Neuron (in vitro differentiated cells): Measurements from ENCODE around the gene ALPL.

Experiments
- H2AFZ ChIP-seq: one replicate; pipeline ENCODE4 v1.6.1; 2013; ENCODE audit warnings: low read depth, mild to moderate bottlenecking, inconsistent platforms, low read length, moderate library complexity
- H3K27me3 ChIP-seq: one replicate; pipeline ENCODE4 v1.6.1; 2013; ENCODE audit warnings: low read length; ENCODE audit not compliant: insufficient read depth
- H3K36me3 ChIP-seq: one replicate; pipeline ENCODE4 v1.6.1; 2013; ENCODE audit warnings: low read length; ENCODE audit not compliant: insufficient read depth
- H3K4me1 ChIP-seq: one replicate; pipeline ENCODE4 v1.6.1; 2013; ENCODE audit warnings: low read length; ENCODE audit not compliant: insufficient read depth
- H3K4me3 ChIP-seq: 2 replicates; pipeline ENCODE4 v1.5.1; 2013; ENCODE audit warnings: mild to moderate bottlenecking, low read length, moderate library complexity
- H3K9me3 ChIP-seq: one replicate; pipeline ENCODE4 v1.6.1; 2013; ENCODE audit warnings: low read length

Gene ALPL

DNA sequence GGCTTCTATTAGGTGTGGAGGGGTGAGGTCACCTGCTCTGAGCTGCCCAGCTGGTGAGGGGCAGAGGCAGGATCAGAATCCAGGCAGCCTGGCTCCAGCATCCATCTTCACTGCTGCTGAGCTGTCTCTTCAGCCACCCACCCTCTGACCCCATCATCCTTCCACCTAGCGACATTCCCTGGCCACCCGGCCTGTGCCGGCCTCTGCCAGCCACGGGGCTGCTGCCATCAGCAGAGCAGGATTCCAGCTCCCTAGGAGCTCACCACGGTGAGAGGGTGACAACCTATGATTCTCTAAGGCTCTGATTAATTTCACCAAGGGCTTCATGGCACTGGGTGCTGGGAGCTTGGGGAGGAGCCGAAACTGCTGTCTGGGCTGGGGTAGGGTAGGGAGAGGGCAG is 32.1 kb downstream of the ALPL start:
- Histone ChIP-seq H3K36me3 (no peaks in the 10 kb centered on the region), H3K4me3 (no peak overlapping the region), H3K27me3 (no peaks in the 10 kb centered on the region), H3K9me3 (no peaks in the 10 kb centered on the region), H3K4me1 (no peaks in the 10 kb centered on the region), H2AFZ (no peak overlapping the region)

DNA sequence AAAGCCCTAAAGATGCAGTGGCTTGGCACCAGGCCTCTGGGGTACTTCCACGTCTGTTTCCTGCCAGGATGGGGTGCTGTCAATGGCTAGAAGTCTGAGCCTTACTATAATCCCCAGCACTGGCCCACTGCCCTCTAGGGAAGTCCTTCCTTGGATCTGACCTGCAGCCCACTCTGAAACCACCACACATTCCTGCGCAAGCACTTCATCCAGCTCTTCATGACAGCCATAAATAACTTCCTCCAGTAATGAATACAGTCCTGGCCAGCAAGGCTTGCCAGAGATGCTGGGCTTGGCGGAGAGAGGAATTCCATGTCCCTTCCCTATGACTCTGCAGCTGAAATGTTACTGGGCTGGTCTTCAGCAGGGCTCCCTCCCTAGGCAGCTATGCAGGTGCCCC is 32.6 kb downstream of the ALPL start:
- Histone ChIP-seq H3K27me3 (no peaks in the 10 kb centered on the region), H3K36me3 (no peaks in the 10 kb centered on the region), H3K9me3 (no peaks in the 10 kb centered on the region), H3K4me1 (no peaks in the 10 kb centered on the region), H3K4me3 (no peak overlapping the region), H2AFZ (no peak overlapping the region)

- Histone ChIP-seq H3K9me3 (no peaks in the 10 kb centered on the region), H2AFZ (no peak overlapping the region), H3K27me3 (no peaks in the 10 kb centered on the region), H3K4me1 (no peaks in the 10 kb centered on the region), H3K36me3 (no peaks in the 10 kb centered on the region), H3K4me3 (no peak overlapping the region)
Measured at GRCh38 chr1:21543598-21543997, 34.4 kb downstream of the ALPL start.

- Histone ChIP-seq H3K4me3 (no peak overlapping the region), H2AFZ (no peak overlapping the region), H3K36me3 (no peaks in the 10 kb centered on the region), H3K9me3 (no peaks in the 10 kb centered on the region), H3K4me1 (no peaks in the 10 kb centered on the region), H3K27me3 (no peaks in the 10 kb centered on the region)
Measured at GRCh38 chr1:21544095-21544494, 34.9 kb downstream of the ALPL start.

DNA sequence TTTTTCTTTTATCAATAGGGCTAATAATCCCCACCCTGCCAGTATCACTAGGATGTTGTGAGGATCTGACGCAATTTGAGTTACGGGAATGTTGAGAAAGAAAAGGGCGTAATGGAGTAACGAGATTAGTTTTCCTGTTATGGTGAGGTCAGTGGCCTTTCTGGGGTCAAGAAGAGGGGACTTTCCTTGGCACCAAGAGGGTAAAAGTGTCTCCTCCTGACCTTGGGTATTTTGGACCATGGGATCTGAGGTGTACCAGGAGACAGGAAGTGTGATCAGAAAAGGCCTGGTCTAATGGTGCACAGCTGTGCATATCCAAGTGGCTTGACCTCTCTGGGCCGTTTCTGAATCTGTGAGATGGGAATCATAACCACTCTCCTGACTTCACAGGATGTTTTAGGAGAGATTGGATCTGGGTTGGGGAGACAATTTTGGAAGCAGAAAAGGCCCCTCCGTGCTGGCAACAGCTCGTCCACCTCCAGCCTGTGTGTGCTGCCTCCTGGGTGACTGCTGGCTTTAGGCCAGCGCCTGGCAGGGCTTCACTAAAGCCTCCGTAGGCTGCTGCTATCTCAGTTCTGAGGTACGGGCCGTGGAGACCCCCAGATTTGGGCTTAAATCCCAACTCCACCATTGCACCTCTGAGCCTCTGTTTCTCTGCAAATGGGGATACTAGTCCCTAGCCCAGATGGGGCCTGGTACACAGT is 37.1 kb downstream of the ALPL start:
- Histone ChIP-seq H3K9me3 (no peaks in the 10 kb centered on the region), H3K27me3 (no peaks in the 10 kb centered on the region), H3K4me1 (no peaks in the 10 kb centered on the region), H2AFZ (no peak overlapping the region), H3K4me3 (no peak overlapping the region), H3K36me3 (no peaks in the 10 kb centered on the region)

DNA sequence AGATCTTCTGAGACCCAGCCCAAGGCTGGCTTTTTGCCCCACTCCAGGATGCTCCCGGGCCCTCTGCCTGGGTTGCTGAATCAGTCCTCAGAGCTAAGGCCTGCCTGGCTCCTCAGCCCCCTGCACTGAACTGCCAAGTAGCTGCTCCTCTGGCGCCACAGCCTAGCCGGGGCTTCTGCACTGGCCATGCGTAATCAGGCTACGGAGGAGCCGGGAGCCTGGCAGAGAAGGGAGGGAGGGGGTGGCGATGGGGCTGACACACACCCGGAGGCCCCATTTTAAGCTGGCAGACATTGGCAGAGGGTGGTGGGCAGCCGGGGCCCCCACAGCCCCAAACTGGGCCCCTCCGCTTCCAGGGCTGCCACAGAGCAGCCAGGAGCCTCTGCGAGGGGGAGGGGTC is 38.7 kb downstream of the ALPL start:
- H3K9me3 ChIP-seq, result no peaks in the 10 kb centered on the region
- no peaks in the 10 kb centered on the region for H3K4me1 ChIP-seq
- H3K4me3 ChIP-seq, result no peak overlapping the region
- no peaks in the 10 kb centered on the region for H3K27me3 ChIP-seq
- no peak overlapping the region for H2AFZ ChIP-seq
- H3K36me3 ChIP-seq, result no peaks in the 10 kb centered on the region

GRCh38 chr1:21550097-21550496 is 40.9 kb downstream of the ALPL start:
- no peaks in the 10 kb centered on the region for H3K36me3 ChIP-seq
- H2AFZ ChIP-seq, result no peak overlapping the region
- no peaks in the 10 kb centered on the region for H3K27me3 ChIP-seq
- no peaks in the 10 kb centered on the region for H3K9me3 ChIP-seq
- no peak overlapping the region for H3K4me3 ChIP-seq
- no peaks in the 10 kb centered on the region for H3K4me1 ChIP-seq

DNA sequence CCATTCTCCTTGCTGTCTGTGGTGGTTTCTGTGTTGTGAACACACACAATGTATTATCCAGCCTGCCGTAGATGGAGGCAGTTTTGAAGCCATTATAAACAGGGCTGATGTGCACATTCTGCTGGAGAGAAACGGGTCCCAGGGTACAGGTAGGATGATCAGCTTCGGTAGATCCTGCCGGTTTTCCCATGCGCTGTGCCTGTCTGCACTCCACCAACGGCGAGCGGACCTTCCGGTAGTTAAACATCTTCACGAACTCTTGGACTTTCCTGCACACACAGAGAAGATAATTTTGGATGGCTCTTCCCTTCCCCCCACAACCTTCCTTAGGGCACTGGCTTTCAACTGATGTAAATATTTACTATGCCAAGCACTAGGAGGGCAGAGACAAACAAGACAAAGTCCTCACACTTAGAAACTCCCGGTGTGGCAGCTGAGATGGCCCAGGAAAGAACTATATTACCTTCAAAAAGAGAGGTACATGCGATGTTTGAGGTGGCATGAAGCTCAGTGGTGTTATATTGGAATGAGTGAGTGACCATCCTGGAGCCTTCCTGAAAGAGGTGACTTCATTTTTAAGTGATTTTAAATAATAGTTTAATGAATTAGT is 41.7 kb downstream of the ALPL start:
- Histone ChIP-seq H3K27me3 (no peaks in the 10 kb centered on the region), H3K4me3 (no peak overlapping the region), H2AFZ (no peak overlapping the region), H3K9me3 (no peaks in the 10 kb centered on the region), H3K4me1 (no peaks in the 10 kb centered on the region), H3K36me3 (no peaks in the 10 kb centered on the region)

- H3K4me3 ChIP-seq, result no peak overlapping the region
- H2AFZ ChIP-seq, result no peak overlapping the region
- H3K36me3 ChIP-seq, result no peaks in the 10 kb centered on the region
- no peaks in the 10 kb centered on the region for H3K4me1 ChIP-seq
- H3K27me3 ChIP-seq, result no peaks in the 10 kb centered on the region
- H3K9me3 ChIP-seq, result no peaks in the 10 kb centered on the region
Measured at GRCh38 chr1:21552715-21553114, 43.5 kb downstream of the ALPL start.

- no peaks in the 10 kb centered on the region for H3K9me3 ChIP-seq
- H3K36me3 ChIP-seq, result no peaks in the 10 kb centered on the region
- no peaks in the 10 kb centered on the region for H3K4me1 ChIP-seq
- no peak overlapping the region for H2AFZ ChIP-seq
- H3K27me3 ChIP-seq, result no peaks in the 10 kb centered on the region
- no peak overlapping the region for H3K4me3 ChIP-seq
Measured at GRCh38 chr1:21553116-21553926, 44.1 kb downstream of the ALPL start.

GRCh38 chr1:21559788-21560567 is 50.8 kb downstream of the ALPL start:
- H3K4me1 ChIP-seq, result no peaks in the 10 kb centered on the region

DNA sequence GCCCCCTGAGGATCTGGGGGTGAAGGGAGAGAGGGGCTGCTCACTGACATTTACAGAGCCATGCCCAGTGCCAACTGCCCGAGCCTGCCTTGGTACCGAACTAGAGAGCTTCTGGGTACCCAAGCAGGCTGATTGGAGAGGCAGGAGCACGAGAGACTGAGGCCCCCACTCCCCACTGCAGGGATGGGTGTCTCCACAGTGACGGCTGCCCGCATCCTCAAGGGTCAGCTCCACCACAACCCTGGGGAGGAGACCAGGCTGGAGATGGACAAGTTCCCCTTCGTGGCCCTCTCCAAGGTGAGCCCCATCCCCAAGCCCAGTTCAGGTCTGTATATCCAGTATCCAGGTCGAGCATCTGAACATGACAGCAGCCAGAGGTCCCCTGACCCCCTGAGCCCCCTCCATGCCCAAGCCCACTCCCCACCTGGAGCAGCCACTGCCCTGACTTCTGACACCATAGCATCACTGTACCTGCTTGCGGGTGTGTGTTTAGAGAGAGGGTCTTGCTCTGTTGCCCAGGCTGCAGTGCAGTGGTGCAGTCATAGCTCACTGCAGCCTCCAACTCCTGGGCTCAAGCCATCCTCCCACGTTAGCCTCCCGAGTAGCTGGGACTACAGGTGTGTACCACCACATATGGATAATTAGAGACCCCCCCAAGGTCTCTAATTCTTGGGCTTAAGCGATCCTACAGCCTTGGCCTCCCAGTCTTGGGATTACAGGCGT is 51.9 kb downstream of the ALPL start:
- Histone ChIP-seq H3K36me3 (no peaks in the 10 kb centered on the region), H3K4me3 (no peak overlapping the region), H2AFZ (no peak overlapping the region), H3K27me3 (no peaks in the 10 kb centered on the region), H3K9me3 (no peaks in the 10 kb centered on the region), H3K4me1 (no peaks in the 10 kb centered on the region)

More at GRCh38 chr1:21559788-21560567, 50.8 kb downstream of the ALPL start:
- Histone ChIP-seq H3K4me3 (no peak overlapping the region), H2AFZ (no peak overlapping the region), H3K27me3 (no peaks in the 10 kb centered on the region), H3K9me3 (no peaks in the 10 kb centered on the region), H3K36me3 (no peaks in the 10 kb centered on the region)
